Prostate gland (tissue), 2 donors: ENCODE results near the gene MGAT5. TPM values are rescaled to one million over a fixed set of nuclear protein-coding genes. Genes with fewer than 3 reads are reported as not detected.

ENCODE experiments used
- DNase-seq: peaks from one replicate; pipeline ENCODE4 v3.0.0-alpha.2; 2019; ENCODE audit warnings: low spot score
- H3K27ac ChIP-seq, 2 donors: fragments of 200-600 bp; sonication (generic); 2 replicates each; pipeline ENCODE4 v1.5.1; 2017 to 2019
- H3K27me3 ChIP-seq: fragments of 200-600 bp; sonication (generic); replicated peaks from 2 replicates; pipeline ENCODE4 v1.5.1; 2019; ENCODE audit not compliant: insufficient read depth
- H3K36me3 ChIP-seq, 2 donors: fragments of 200-600 bp; sonication (generic); 1 replicate in 1 of 2; 2 replicates in 1 of 2; pipeline versions ENCODE4 v1.5.1 to v1.8.1; 2017 to 2019
- H3K4me1 ChIP-seq: fragments of 200-600 bp; sonication (generic); replicated peaks from 2 replicates; pipeline ENCODE4 v1.5.1; 2019
- H3K4me3 ChIP-seq, 2 donors: fragments of 200-600 bp; sonication (generic); 2 replicates each; pipeline ENCODE4 v1.5.1; 2017 to 2019
- H3K9me3 ChIP-seq: fragments of 200-600 bp; sonication (generic); 2 replicates; pipeline ENCODE4 v1.5.1; 2017
- POLR2A ChIP-seq: fragments of 450-650 bp; IDR thresholded peaks from one replicate; pipeline ENCODE4 v1.6.1; 2016; ENCODE audit warnings: antibody characterized with exemption, mild to moderate bottlenecking
- POLR2AphosphoS5 ChIP-seq: sonication (generic); formaldehyde crosslinking; IDR thresholded peaks from one replicate; pipeline ENCODE4 v1.6.1; 2017; ENCODE audit warnings: antibody characterized with exemption
- WGBS: methylation state at CpG from one replicate; pipeline ENCODE4 v1.1.5; 2018; 5-methylcytosine and 5-hydroxymethylcytosine counted together
- intact Hi-C: fragments of 100-400 bp; cut with DNase I; formaldehyde crosslinking; loops from one replicate; pipeline ENCODE4 v1.14.2; 2022
- total RNA-seq, 2 donors: library from RNA; depleted of rRNA; stranded (reverse); fragments of >200 nt; gene quantifications; one replicate each; pipeline ENCODE4 v1.1.0, GENCODE V29; 2016
- TF ChIP-seq, protein P1 (sequence below), 4 experiments: fragments of 200-600 bp in 2 of 4; fragments of 450-650 bp in 2 of 4; sonication (generic) in 2 of 4; IDR thresholded peaks; 1 replicate in 3 of 4; 2 replicates in 1 of 4; pipeline ENCODE4 v1.5.1; 2016 to 2019; ENCODE audit warnings: antibody characterized with exemption in 4 of 4, mild to moderate bottlenecking in 2 of 4, moderate library complexity in 2 of 4

MGAT5 gene
- total RNA-seq, 2 donors from 2014 or later, result 20.1 to 83.2 TPM

GRCh38 chr2:134310107-134311079 is 56.5 kb downstream of the MGAT5 start:
- Histone ChIP-seq H3K36me3 (no peaks in the 10 kb centered on the region), H3K27ac (no peak overlapping the region), H3K9me3 (no peaks in the 10 kb centered on the region), H3K4me1 (no peaks in the 10 kb centered on the region), H3K4me3 (no peak overlapping the region), H3K27me3 (no peaks in the 10 kb centered on the region)
- DNase-seq, result no peak
- TF ChIP-seq, protein P1, sequence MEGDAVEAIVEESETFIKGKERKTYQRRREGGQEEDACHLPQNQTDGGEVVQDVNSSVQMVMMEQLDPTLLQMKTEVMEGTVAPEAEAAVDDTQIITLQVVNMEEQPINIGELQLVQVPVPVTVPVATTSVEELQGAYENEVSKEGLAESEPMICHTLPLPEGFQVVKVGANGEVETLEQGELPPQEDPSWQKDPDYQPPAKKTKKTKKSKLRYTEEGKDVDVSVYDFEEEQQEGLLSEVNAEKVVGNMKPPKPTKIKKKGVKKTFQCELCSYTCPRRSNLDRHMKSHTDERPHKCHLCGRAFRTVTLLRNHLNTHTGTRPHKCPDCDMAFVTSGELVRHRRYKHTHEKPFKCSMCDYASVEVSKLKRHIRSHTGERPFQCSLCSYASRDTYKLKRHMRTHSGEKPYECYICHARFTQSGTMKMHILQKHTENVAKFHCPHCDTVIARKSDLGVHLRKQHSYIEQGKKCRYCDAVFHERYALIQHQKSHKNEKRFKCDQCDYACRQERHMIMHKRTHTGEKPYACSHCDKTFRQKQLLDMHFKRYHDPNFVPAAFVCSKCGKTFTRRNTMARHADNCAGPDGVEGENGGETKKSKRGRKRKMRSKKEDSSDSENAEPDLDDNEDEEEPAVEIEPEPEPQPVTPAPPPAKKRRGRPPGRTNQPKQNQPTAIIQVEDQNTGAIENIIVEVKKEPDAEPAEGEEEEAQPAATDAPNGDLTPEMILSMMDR (IDR thresholded peaks at IDR 0.05), result no peak
- no peak for TF ChIP-seq POLR2A
- TF ChIP-seq POLR2AphosphoS5, result no peak
- WGBS, result 62% methylated on average over 3 of the region's 3 CpGs
- intact Hi-C loops, result no loop called here

GRCh38 chr2:134312482-134312881 is 58.6 kb downstream of the MGAT5 start:
- intact Hi-C loops, result no loop called here
- TF ChIP-seq, protein P1 (IDR thresholded peaks at IDR 0.05), result no peak
- TF ChIP-seq POLR2A (no peak), POLR2AphosphoS5 (no peak)
- Histone ChIP-seq H3K27me3 (no peaks in the 10 kb centered on the region), H3K9me3 (no peaks in the 10 kb centered on the region), H3K4me3 (no peak overlapping the region), H3K36me3 (no peaks in the 10 kb centered on the region), H3K4me1 (no peaks in the 10 kb centered on the region), H3K27ac (no peak overlapping the region)
- DNase-seq, result no peak
- 73% methylated on average over 8 of the region's 8 CpGs for WGBS

DNA sequence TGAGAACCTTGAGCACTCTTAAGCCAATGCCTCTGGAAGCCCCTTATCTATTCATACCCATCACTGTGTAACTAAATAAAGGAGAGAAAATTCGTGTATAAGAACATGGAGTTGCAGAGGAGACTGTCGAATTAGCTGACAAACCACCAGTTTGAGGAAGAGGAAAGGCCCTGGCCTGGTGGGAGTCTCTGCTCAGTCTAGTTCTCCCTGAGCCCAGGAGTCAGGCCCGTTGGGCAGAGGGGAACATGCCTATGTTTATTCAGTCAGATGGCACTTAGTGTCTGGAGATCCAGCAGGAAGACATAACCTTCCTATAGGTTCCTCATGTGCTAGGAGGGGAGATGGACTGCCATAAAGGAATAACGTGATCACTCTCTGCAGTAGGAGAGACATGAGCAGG is 60.3 kb downstream of the MGAT5 start:
- Histone ChIP-seq H3K27me3 (no peaks in the 10 kb centered on the region), H3K4me1 (no peaks in the 10 kb centered on the region), H3K9me3 (no peaks in the 10 kb centered on the region), H3K4me3 (no peak overlapping the region), H3K36me3 (no peaks in the 10 kb centered on the region), H3K27ac (no peak overlapping the region)
- TF ChIP-seq POLR2A (no peak), POLR2AphosphoS5 (no peak)
- TF ChIP-seq, protein P1 (IDR thresholded peaks at IDR 0.05), result no peak
- intact Hi-C loops, result no loop called here
- WGBS, result 61% methylated on average over 4 of the region's 4 CpGs
- no peak for DNase-seq

DNA sequence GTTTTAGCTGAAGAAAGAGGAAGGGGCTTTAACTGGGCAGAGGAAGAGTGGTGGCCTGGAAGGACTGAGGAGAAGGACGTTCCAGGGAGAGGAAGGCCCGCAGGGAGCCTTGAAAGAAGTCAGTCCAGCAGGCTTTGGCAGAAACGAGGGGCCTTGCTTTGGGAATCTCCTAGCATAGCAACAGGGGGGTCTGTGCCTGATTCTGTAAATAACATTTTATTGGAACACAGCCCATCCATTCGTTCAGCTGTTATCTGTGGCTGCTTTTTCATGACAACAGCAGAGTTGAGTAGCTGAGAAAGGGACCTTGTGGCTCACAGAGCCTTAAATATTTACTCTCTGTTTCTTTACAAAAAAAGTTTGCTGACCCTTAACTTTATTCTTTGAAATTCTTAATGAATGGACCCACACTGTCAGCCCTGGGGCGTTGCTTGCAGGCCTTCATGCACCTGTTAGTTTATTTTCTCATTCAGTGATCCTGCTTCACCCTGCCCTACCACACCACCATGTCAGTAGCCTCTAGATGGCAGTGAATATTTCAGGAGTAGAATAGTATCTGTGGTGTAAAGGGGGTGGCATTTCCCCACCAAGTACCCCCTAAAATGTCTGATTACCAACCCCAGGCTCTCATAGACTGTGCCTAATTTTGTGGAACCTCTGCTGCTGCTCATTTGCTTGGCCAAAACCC is 61.0 kb downstream of the MGAT5 start:
- 62% methylated on average over 5 of the region's 5 CpGs for WGBS
- Histone ChIP-seq H3K27me3 (no peaks in the 10 kb centered on the region), H3K27ac (no peak overlapping the region), H3K36me3 (no peaks in the 10 kb centered on the region), H3K9me3 (no peaks in the 10 kb centered on the region), H3K4me1 (no peaks in the 10 kb centered on the region), H3K4me3 (no peak overlapping the region)
- intact Hi-C loops, result no loop called here
- DNase-seq, result no peak
- no peak for TF ChIP-seq POLR2A
- TF ChIP-seq, protein P1 (IDR thresholded peaks at IDR 0.05), result no peak
